ENCODE results near the gene SLC1A5.
"Not testable (repeated sequence)": the region's sequence is repeated elsewhere in the genome, so short reads cannot be mapped to it uniquely, and the experiment has no call there.

The SLC1A5 gene

DNA sequence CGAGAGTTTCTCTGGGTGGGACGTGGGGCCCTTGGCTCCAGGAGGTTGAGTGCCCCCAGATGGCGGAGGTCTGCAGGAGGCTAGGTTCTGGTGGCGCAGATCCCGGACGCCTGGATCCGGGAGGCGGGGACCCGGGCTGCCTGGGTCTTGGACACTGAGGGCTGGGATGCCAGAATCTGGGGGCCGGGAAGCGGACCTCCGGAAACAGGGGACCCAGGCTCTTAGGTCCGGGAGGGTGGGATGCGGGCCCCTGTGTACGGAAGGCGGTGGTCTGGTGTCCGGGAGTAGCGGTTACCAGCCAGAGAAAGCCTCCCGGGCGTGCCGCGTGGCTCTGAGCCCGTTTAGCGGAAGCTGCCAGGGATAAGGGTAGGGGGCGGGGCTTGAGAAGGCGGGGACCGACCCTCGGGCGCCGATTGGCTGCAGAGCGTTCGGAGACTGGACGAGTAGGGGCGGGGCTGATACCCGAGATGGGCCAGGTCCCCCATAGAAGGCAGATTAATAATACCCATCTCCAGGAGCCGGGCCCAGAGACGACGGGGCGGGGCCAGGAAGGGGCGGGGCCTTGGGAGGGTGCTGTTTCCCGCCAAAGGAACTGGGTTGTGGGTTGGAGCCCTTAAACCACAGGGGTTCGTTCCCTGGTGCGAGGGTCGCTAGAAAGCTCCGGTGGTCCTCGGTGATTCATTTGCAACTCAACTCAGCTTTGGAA is at the start of gene SLC1A5:
Gene SLC1A5 (minus strand): TSS at position 333 of the 706 bp plus-strand sequence. CDS start 629 bp downstream, outside the sequence.
- Histone ChIP-seq H3K27ac (ENCODE audit: low read length) (peak within 1 kb of the TSS; percentile 67), H3K27me3 (ENCODE audit: control insufficient read depth in 1 of 2, insufficient read depth in 2 of 2, low read length in 2 of 2) (no peaks in the 10 kb centered on the region), H3K4me1 (ENCODE audit: control insufficient read depth, insufficient read depth, low read length) (peaks cover 36% of the 10 kb centered on the region), H3K36me3 (ENCODE audit: control insufficient read depth in 2 of 2, insufficient read depth in 2 of 2, low read length in 2 of 2) (no peaks in the 10 kb centered on the region), H3K9me3 (ENCODE audit: control insufficient read depth in 2 of 2, low read length in 2 of 2) (no peaks in the 10 kb centered on the region), H3K9ac (ENCODE audit: low read length in 2 of 2) (peak within 1 kb of the TSS; percentile 45 to 76), H3K4me3 (ENCODE audit: low read length in 2 of 2) (peak within 1 kb of the TSS; percentile 68 to 83)

DNA sequence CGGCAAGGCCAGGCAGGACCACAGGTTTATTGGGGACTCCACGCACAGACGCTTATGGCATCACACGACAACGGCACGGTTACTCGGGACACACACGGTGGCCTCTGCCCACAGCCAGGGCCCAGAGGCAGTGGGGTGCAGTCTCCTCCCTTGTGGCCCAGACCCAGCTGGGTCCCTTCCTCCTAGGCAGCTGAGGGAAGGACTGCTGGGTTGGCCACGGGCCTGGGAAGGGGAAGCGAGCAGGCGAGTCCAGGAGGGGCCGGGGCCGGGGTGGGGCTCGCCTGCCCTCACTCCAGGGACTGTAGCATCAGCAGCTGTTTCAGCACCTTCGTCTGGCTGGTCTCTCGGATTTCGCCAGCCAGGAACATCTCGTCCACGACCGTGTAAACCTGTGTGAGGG is 49.8 kb upstream of the SLC1A5 start:
- Histone ChIP-seq H3K9me3 (ENCODE audit: control insufficient read depth in 2 of 2, low read length in 2 of 2) (no peaks in the 10 kb centered on the region), H3K27me3 (ENCODE audit: control insufficient read depth in 1 of 2, insufficient read depth in 2 of 2, low read length in 2 of 2) (no peaks in the 10 kb centered on the region), H3K4me1 (ENCODE audit: control insufficient read depth, insufficient read depth, low read length) (peaks cover 28% of the 10 kb centered on the region), H3K9ac (ENCODE audit: low read length in 2 of 2) (no peak overlapping the region), H3K4me3 (ENCODE audit: low read length in 2 of 2) (no peak overlapping the region), H3K27ac (ENCODE audit: low read length) (no peak overlapping the region), H3K36me3 (ENCODE audit: control insufficient read depth in 2 of 2, insufficient read depth in 2 of 2, low read length in 2 of 2) (peaks cover 5 to 27% of the 10 kb centered on the region in 2 donors)

DNA sequence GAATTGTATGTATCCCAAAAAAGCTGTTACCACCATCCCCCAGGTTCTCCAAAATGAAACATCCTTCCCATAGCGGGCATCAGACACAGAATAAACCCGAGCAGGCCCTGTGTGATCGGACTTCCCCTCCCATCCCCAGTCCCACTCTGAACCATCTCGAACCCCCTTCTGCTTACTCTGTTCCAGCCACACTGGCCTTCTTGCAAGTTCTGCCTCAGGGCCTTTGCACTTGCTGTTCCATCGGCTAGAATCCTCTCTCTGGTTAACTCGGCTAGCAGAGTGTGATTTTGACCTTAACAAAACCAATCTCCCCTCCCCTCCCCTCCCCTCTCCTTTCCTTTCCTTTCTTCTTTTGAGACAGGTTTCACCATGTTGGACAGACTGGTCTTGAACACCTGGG is 46.6 kb upstream of the SLC1A5 start:
- no peak overlapping the region for H3K27ac ChIP-seq (ENCODE audit: low read length)
- no peaks in the 10 kb centered on the region for H3K9me3 ChIP-seq (ENCODE audit: control insufficient read depth in 2 of 2, low read length in 2 of 2)
- H3K36me3 ChIP-seq (ENCODE audit: control insufficient read depth in 2 of 2, insufficient read depth in 2 of 2, low read length in 2 of 2) = peaks cover 5 to 16% of the 10 kb centered on the region in 2 donors
- peaks cover 15% of the 10 kb centered on the region for H3K4me1 ChIP-seq (ENCODE audit: control insufficient read depth, insufficient read depth, low read length)
- no peak overlapping the region for H3K4me3 ChIP-seq (ENCODE audit: low read length in 2 of 2)
- H3K27me3 ChIP-seq (ENCODE audit: control insufficient read depth in 1 of 2, insufficient read depth in 2 of 2, low read length in 2 of 2) = no peaks in the 10 kb centered on the region
- no peak overlapping the region for H3K9ac ChIP-seq (ENCODE audit: low read length in 2 of 2)

DNA sequence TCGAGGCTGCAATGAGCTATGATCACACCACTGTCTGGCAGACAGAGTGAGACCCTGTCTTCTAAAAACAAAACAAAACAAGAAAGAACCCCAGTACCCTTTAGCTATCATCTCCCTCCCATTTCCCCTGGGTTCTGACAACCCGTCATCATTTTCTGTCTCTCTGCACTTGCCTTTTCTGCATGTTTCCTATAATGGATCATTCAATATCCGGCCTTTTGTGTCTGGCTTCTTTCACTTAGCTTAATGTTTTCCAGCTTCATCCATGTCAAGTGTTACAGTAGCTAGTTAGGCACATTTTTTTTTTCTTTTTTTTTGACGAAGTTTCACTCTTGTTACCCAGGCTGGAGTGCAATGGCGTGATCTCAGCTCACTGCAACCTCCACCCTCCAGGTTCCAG is 45.7 kb upstream of the SLC1A5 start:
- H3K9me3 ChIP-seq (ENCODE audit: control insufficient read depth in 2 of 2, low read length in 2 of 2) = no peaks in the 10 kb centered on the region
- no peak overlapping the region for H3K9ac ChIP-seq (ENCODE audit: low read length in 2 of 2)
- no peak overlapping the region for H3K27ac ChIP-seq (ENCODE audit: low read length)
- peak overlapping the region in 1 of 2 donors; percentile 10 for H3K4me3 ChIP-seq (ENCODE audit: low read length in 2 of 2)
- peaks cover 5 to 8% of the 10 kb centered on the region in 2 donors for H3K36me3 ChIP-seq (ENCODE audit: control insufficient read depth in 2 of 2, insufficient read depth in 2 of 2, low read length in 2 of 2)
- no peaks in the 10 kb centered on the region for H3K27me3 ChIP-seq (ENCODE audit: control insufficient read depth in 1 of 2, insufficient read depth in 2 of 2, low read length in 2 of 2)
- H3K4me1 ChIP-seq (ENCODE audit: control insufficient read depth, insufficient read depth, low read length) = peaks cover 14% of the 10 kb centered on the region

GRCh38 chr19:46830864-46831263 is 42.5 kb upstream of the SLC1A5 start:
- Histone ChIP-seq H3K36me3 (ENCODE audit: control insufficient read depth in 2 of 2, insufficient read depth in 2 of 2, low read length in 2 of 2) (no peaks in the 10 kb centered on the region), H3K27ac (ENCODE audit: low read length) (peak overlapping the region; percentile 0), H3K9me3 (ENCODE audit: control insufficient read depth in 2 of 2, low read length in 2 of 2) (no peaks in the 10 kb centered on the region), H3K4me1 (ENCODE audit: control insufficient read depth, insufficient read depth, low read length) (peaks cover 7% of the 10 kb centered on the region), H3K27me3 (ENCODE audit: control insufficient read depth in 1 of 2, insufficient read depth in 2 of 2, low read length in 2 of 2) (no peaks in the 10 kb centered on the region), H3K9ac (ENCODE audit: low read length in 2 of 2) (no peak overlapping the region), H3K4me3 (ENCODE audit: low read length in 2 of 2) (no peak overlapping the region)

DNA sequence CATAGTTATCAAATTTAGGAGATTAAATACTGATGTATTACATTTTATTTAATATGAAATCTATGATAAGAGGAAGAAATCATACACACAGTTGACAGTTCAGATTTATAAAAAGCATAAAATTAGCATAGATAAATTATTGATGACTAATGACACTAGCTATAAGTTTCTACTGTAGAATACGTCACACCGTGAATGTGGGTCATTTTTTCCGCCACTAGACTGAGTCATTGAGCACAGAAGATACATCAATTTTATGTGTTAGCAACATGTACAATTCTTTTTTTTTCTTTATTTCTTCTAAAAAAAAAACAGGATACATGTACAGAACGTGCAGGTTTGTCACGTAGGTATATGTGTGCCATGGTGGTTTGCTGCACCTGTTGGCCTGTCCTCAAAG is 40.1 kb upstream of the SLC1A5 start:
- Histone ChIP-seq H3K9me3 (ENCODE audit: control insufficient read depth in 2 of 2, low read length in 2 of 2) (no peaks in the 10 kb centered on the region), H3K4me1 (ENCODE audit: control insufficient read depth, insufficient read depth, low read length) (peaks cover 5% of the 10 kb centered on the region), H3K4me3 (ENCODE audit: low read length in 2 of 2) (no peak overlapping the region), H3K36me3 (ENCODE audit: control insufficient read depth in 2 of 2, insufficient read depth in 2 of 2, low read length in 2 of 2) (no peaks in the 10 kb centered on the region), H3K9ac (ENCODE audit: low read length in 2 of 2) (no peak overlapping the region), H3K27ac (ENCODE audit: low read length) (no peak overlapping the region), H3K27me3 (ENCODE audit: control insufficient read depth in 1 of 2, insufficient read depth in 2 of 2, low read length in 2 of 2) (no peaks in the 10 kb centered on the region)

DNA sequence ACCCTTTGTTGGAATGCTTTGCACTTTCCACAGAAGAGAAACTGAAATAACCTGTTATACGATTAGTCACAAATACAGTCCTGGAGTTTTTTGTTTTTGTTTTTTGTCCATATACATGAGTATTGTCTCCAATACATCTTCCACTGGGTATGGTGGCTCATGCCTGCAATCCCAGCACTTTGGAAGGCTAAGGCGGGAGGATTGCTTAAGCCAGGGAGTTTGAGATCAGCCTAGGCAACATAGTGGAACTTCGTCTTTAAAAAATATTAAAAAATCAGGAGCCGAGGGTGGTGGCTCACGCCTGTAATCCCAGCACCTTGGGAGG is 37.3 kb upstream of the SLC1A5 start:
- no peaks in the 10 kb centered on the region for H3K36me3 ChIP-seq (ENCODE audit: control insufficient read depth in 2 of 2, insufficient read depth in 2 of 2, low read length in 2 of 2)
- no peaks in the 10 kb centered on the region for H3K4me1 ChIP-seq (ENCODE audit: control insufficient read depth, insufficient read depth, low read length)
- H3K27me3 ChIP-seq (ENCODE audit: control insufficient read depth in 1 of 2, insufficient read depth in 2 of 2, low read length in 2 of 2) = no peaks in the 10 kb centered on the region
- H3K9me3 ChIP-seq (ENCODE audit: control insufficient read depth in 2 of 2, low read length in 2 of 2) = no peaks in the 10 kb centered on the region
- no peak overlapping the region for H3K9ac ChIP-seq (ENCODE audit: low read length in 2 of 2)
- H3K27ac ChIP-seq (ENCODE audit: low read length) = no peak overlapping the region
- no peak overlapping the region for H3K4me3 ChIP-seq (ENCODE audit: low read length in 2 of 2)

DNA sequence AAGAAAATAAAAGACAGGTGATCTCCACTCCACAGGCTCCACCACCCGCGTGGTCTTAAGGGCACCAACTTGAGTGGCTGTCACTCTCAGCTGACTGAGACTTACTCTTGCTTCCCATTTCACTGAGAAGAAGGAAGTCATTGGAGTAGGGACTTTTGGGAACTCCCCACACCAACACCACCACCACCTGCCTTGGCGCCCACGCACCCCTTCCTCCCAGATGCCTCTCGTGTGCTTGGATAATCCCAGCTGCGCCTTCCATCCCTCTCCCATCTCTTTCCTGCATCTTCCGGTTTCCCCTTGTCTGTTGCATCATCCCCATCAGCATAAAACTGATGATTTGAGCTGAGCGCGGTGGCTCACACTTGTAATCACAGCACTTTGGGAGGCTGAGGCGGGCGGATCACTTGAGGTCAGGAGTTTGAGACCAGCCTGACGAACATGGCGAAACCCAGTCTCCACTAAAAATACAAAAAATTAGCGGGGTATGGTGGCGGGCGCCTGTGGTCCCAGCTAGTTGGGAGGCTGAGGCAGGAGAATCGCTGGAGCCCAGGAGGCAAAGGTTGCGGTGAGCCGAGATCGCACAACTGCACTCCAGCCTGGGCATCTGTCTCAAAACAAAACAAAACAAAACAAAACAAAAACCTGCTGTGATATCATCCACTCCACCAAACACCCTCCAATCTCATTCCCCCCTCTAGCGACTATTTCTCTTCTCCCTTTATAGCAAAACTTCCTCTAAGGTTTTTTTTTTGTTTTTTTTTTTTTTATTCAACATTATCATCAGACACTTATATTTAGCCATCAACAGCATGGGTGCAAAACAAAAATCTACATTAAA is 36.7 kb upstream of the SLC1A5 start:
- Histone ChIP-seq H3K4me1 (ENCODE audit: control insufficient read depth, insufficient read depth, low read length) (no peaks in the 10 kb centered on the region), H3K9ac (ENCODE audit: low read length in 2 of 2) (no peak overlapping the region), H3K27ac (ENCODE audit: low read length) (no peak overlapping the region), H3K9me3 (ENCODE audit: control insufficient read depth in 2 of 2, low read length in 2 of 2) (no peaks in the 10 kb centered on the region), H3K36me3 (ENCODE audit: control insufficient read depth in 2 of 2, insufficient read depth in 2 of 2, low read length in 2 of 2) (no peaks in the 10 kb centered on the region), H3K27me3 (ENCODE audit: control insufficient read depth in 1 of 2, insufficient read depth in 2 of 2, low read length in 2 of 2) (no peaks in the 10 kb centered on the region), H3K4me3 (ENCODE audit: low read length in 2 of 2) (no peak overlapping the region)

GRCh38 chr19:46823049-46823448 is 34.7 kb upstream of the SLC1A5 start:
- Histone ChIP-seq H3K36me3 (ENCODE audit: control insufficient read depth in 2 of 2, insufficient read depth in 2 of 2, low read length in 2 of 2) (no peaks in the 10 kb centered on the region), H3K4me1 (ENCODE audit: control insufficient read depth, insufficient read depth, low read length) (no peaks in the 10 kb centered on the region), H3K4me3 (ENCODE audit: low read length in 2 of 2) (no peak overlapping the region), H3K27me3 (ENCODE audit: control insufficient read depth in 1 of 2, insufficient read depth in 2 of 2, low read length in 2 of 2) (no peaks in the 10 kb centered on the region), H3K9ac (ENCODE audit: low read length in 2 of 2) (no peak overlapping the region), H3K9me3 (ENCODE audit: control insufficient read depth in 2 of 2, low read length in 2 of 2) (no peaks in the 10 kb centered on the region), H3K27ac (ENCODE audit: low read length) (no peak overlapping the region)

- not testable (repeated sequence) for H3K27ac ChIP-seq (ENCODE audit: low read length); H3K4me1 ChIP-seq (ENCODE audit: control insufficient read depth, insufficient read depth, low read length)
These were observed 34.0 kb upstream of the SLC1A5 start for GRCh38 chr19:46822410-46822787.

More at GRCh38 chr19:46822410-46822787, 34.0 kb upstream of the SLC1A5 start:
- not testable (repeated sequence) for H3K36me3 ChIP-seq (ENCODE audit: control insufficient read depth in 2 of 2, insufficient read depth in 2 of 2, low read length in 2 of 2); H3K9ac ChIP-seq (ENCODE audit: low read length in 2 of 2); H3K9me3 ChIP-seq (ENCODE audit: control insufficient read depth in 2 of 2, low read length in 2 of 2); H3K27me3 ChIP-seq (ENCODE audit: control insufficient read depth in 1 of 2, insufficient read depth in 2 of 2, low read length in 2 of 2); H3K4me3 ChIP-seq (ENCODE audit: low read length in 2 of 2)
